Activated CD8-positive, alpha-beta memory T cell treated with anti-CD3 and anti-CD28 coated beads for 1 hour (primary cell): ENCODE measurements around the gene GMPR.
A peak's percentile ranks its signal among the peaks of the same experiment; 100 is the strongest.

Source experiments
- DNase-seq, 2 donors: peaks; one replicate each; pipeline ENCODE4 v3.0.0-alpha.2; 2020; ENCODE audit warnings: low read depth in 1 of 2; ENCODE audit errors: extremely low read depth in 1 of 2

The GMPR gene

GRCh38 chr6:16238057-16238962 is at the start of gene GMPR:
TSS of gene GMPR (plus strand) at chr6:16238587. CDS start at chr6:16238694, 107 bp downstream.
- DNase-seq: peak; percentile 14 to 58

- no peak for DNase-seq
Observed at GRCh38 chr6:16190214-16190613, 48.2 kb upstream of the GMPR start.

- DNase-seq: no peak
Observed at GRCh38 chr6:16196260-16196983, 42.0 kb upstream of the GMPR start.

GRCh38 chr6:16196984-16197546 is 41.3 kb upstream of the GMPR start:
- no peak for DNase-seq

GRCh38 chr6:16198061-16198705 is 40.2 kb upstream of the GMPR start:
- no peak for DNase-seq

- no peak for DNase-seq
Observed at GRCh38 chr6:16199804-16200203, 38.6 kb upstream of the GMPR start.

- DNase-seq: no peak
Observed at GRCh38 chr6:16200321-16200883, 38.0 kb upstream of the GMPR start.

GRCh38 chr6:16201706-16202105 is 36.7 kb upstream of the GMPR start:
- DNase-seq: no peak

- no peak for DNase-seq
Observed at GRCh38 chr6:16204653-16205376, 33.6 kb upstream of the GMPR start.

GRCh38 chr6:16205377-16206144 is 32.8 kb upstream of the GMPR start:
- DNase-seq: no peak

GRCh38 chr6:16206595-16207037 is 31.8 kb upstream of the GMPR start:
- DNase-seq: no peak

DNA sequence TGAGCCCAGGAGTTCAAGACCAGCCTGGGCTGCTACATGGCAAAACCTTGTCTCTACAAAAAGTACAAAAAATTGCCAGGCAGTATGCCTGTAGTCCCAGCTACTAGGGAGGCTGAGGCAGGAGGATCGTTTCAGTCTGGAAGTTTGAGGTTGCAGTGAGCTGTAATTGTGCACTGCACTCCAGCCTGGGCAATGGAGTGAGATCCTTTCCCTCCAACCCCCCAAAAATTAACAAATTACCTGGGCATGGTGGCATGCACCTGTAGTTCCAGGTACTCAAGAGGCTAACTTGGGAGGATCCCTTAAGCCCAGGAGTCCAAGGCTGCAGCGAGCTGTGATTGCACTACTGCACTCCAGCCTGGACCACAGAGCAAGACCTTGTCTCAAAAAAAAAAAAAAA is 29.4 kb upstream of the GMPR start:
- DNase-seq: no peak

DNA sequence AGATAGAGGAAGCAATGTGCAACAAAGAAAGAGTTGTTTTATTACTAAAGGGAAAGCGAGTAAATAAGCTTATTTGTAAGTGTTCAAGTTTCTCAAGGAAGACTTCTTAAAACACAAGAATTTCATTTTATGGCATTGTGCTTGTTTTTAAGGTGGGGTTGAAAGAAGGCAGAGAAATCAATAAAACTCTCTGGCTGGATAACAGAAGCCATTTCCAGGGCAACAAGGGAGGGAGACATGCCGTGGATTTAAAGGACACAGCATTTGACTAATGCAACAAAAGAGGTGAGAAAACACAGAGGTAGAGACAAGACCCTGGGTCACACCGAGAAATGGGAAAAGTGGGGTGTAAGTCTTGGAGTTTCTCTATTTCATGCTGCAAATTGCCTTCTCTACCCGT is 28.8 kb upstream of the GMPR start:
- no peak for DNase-seq

- no peak for DNase-seq
Observed at GRCh38 chr6:16212276-16212675, 26.1 kb upstream of the GMPR start.

GRCh38 chr6:16216501-16217155 is 21.8 kb upstream of the GMPR start:
- DNase-seq: no peak

DNA sequence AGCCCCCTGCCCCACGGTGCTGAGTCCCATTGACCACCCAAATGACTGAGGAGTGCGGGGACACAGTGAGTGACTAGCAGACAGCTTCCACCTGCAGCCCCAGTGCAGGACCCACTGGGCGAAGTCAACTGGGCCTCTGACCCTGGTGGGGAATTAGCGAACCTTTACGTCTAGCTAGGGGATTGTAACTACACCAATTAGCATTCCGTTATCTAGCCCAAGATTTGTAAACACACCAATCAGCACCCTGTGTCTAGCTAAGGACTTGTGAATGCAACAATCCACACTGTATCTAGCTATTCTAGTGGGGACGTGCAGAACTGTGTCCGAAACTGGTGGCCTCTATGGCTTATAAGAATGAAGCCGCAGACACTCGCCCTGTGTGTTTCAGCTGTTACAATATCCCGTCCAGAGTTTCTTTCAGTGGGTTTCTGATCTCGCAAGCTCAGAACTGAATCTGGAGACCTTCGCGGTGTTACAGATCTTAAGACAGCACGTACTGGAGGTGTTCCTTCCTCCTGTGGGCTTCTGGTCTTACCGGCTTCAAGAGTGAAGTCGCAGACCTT is 21.1 kb upstream of the GMPR start:
- DNase-seq: no peak

DNA sequence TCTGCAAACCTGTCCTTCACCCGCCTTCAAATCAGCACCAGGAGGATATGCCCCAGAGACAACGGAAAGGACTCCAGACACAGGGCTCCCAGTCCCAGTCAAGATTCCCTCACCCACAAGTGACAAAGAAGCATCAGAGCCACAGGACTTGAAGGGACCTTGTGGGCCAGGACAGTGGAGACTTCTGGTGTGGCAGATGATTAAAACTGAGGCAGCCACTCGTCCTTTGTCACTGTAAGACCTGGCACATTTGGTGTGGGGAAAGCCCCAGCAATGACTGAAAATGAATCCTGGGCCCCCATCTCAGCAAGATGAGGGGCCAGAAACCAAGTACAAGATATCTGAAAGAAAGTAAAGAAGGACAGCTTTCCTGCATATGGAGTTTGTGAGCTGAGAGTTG is 15.6 kb upstream of the GMPR start:
- no peak for DNase-seq

DNA sequence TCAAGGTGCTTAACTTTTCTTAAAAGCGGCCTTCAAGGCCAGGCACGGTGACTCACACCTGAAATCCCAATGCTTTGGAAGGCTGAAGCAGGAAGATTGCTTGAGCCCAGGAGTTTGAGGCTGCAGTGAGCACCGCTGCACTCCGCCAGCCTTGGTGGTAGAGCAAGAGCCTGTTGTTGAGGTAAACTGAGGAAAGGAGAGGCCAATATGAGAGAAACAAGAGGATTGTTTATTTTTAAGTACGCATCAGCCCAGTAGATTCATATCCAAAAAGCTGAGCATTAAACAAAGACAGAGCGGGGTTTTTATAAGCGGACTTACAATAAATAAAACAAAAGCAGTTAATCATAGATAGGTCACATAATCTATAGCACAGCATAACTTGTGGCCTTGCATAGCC is 15.0 kb upstream of the GMPR start:
- no peak for DNase-seq

- no peak for DNase-seq
Observed at GRCh38 chr6:16224409-16224808, 14.0 kb upstream of the GMPR start.
